ENCODE measurements around the gene NDST3. TPM values are rescaled to one million over a fixed set of nuclear protein-coding genes. Genes with fewer than 3 reads are reported as not detected.
"Not testable (repeated sequence)": the region's sequence is repeated elsewhere in the genome, so short reads cannot be mapped to it uniquely, and the experiment has no call there.

NDST3 gene
- polyA plus RNA-seq, 1 donor (not counting 4 experiments of a cell fraction or from before 2014, with no cell fraction given): not detected

DNA sequence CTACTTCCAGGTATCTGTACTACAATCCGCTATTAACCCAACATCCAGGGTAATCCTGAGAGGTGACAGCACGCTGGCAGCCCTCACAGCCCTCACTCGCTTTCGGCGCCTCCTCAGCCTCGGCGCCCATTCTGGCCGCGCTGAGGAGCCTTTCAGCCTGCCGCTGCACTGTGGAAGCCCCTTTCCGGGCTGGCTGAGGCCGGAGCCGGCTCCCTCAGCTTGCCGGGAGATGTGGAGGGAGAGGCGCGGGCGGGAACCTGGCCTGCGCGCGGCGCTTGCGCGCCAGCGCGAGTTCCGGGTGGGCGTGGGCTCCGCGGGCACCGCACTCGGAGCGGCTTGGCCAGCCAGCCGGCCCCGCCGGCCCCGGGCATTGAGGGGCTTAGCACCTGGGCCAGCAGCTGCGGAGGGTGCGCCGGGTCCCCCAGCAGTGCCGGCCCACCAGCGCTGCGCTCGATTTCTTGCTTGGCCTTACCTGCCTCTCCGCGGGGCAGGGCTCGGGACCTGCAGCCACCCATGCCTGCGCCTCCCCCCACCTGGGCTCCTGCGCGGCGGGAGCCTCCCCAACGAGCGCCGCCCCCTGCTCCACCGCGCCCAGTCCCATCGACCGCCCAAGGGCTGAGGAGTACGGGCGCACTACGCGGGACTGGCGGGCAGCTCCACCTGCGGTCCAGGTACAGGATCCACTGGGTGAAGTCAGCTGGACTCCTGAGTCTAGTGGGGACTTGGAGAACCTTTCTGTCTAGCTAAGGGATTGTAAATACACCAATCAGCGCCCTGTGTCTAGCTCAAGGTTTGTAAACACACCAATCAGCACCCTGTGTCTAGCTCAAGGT, 231.2 kb downstream of the NDST3 start:
- Histone ChIP-seq H2AFZ (ENCODE audit: control insufficient read depth, low read length) (peak overlapping the region; percentile 75), H3K4me2 (ENCODE audit: control insufficient read depth, extremely low read depth, insufficient read depth, low read depth, low read length) (peak overlapping the region; percentile 57), H3K27me3 (ENCODE audit: control insufficient read depth, extremely low read depth, insufficient read depth, low read length) (no peaks in the 10 kb centered on the region), H3K9me3 (ENCODE audit: control insufficient read depth, low read depth, low read length) (no peaks in the 10 kb centered on the region), H3K79me2 (ENCODE audit: control insufficient read depth, insufficient read depth, low read length) (no peaks in the 10 kb centered on the region), H3K27ac (ENCODE audit: control insufficient read depth, insufficient read depth, low read length) (no peak overlapping the region), H4K20me1 (ENCODE audit: control insufficient read depth, extremely low read depth, insufficient read depth, low read length) (no peaks in the 10 kb centered on the region), H3K9me1 (ENCODE audit: control insufficient read depth, extremely low read depth, insufficient read depth, low read length) (no peaks in the 10 kb centered on the region), H3K4me1 (ENCODE audit: control insufficient read depth, extremely low read depth, insufficient read depth, low read length) (no peaks in the 10 kb centered on the region), H3K9ac (ENCODE audit: control insufficient read depth, extremely low read depth, insufficient read depth, low read length) (peak overlapping the region; percentile 43), H3K4me3 (ENCODE audit: control insufficient read depth in 2 of 3, extremely low read depth in 1 of 3, insufficient read depth in 2 of 3, low read depth in 1 of 3, low read length in 3 of 3) (peak overlapping the region; percentile 58 to 64 (median 62)), H3K36me3 (ENCODE audit: control insufficient read depth in 2 of 2, extremely low read depth in 1 of 2, insufficient read depth in 2 of 2, low read length in 2 of 2) (no peaks in the 10 kb centered on the region)
- TF ChIP-seq EZH2 (IDR thresholded peaks at IDR 0.05; ENCODE audit: low read length) (no peak), CTCF (optimal IDR thresholded peaks at IDR 0.05 in 1 of 3, IDR thresholded peaks at IDR 0.05 in 1 of 3, conservative IDR thresholded peaks at IDR 0.05 in 1 of 3; ENCODE audit: extremely low read depth in 1 of 3, insufficient read depth in 2 of 3, low read length in 3 of 3) (no peak)
- DNase-seq (ENCODE audit: low read depth, low spot score) (no peak), FAIRE-seq (no peak)
- dilution Hi-C loops (cut with MboI; ENCODE audit: extremely low pct_ligation_motif_present, low sequenced_read_pairs): no loop called here

- H3K4me3 ChIP-seq (ENCODE audit: control insufficient read depth in 2 of 3, extremely low read depth in 1 of 3, insufficient read depth in 2 of 3, low read depth in 1 of 3, low read length in 3 of 3); H2AFZ ChIP-seq (ENCODE audit: control insufficient read depth, low read length); H4K20me1 ChIP-seq (ENCODE audit: control insufficient read depth, extremely low read depth, insufficient read depth, low read length); H3K4me2 ChIP-seq (ENCODE audit: control insufficient read depth, extremely low read depth, insufficient read depth, low read depth, low read length); H3K36me3 ChIP-seq (ENCODE audit: control insufficient read depth in 2 of 2, extremely low read depth in 1 of 2, insufficient read depth in 2 of 2, low read length in 2 of 2); H3K4me1 ChIP-seq (ENCODE audit: control insufficient read depth, extremely low read depth, insufficient read depth, low read length); H3K9me3 ChIP-seq (ENCODE audit: control insufficient read depth, low read depth, low read length); H3K79me2 ChIP-seq (ENCODE audit: control insufficient read depth, insufficient read depth, low read length); FAIRE-seq; H3K27me3 ChIP-seq (ENCODE audit: control insufficient read depth, extremely low read depth, insufficient read depth, low read length); DNase-seq (ENCODE audit: low read depth, low spot score); H3K9ac ChIP-seq (ENCODE audit: control insufficient read depth, extremely low read depth, insufficient read depth, low read length); dilution Hi-C loops (cut with MboI; ENCODE audit: extremely low pct_ligation_motif_present, low sequenced_read_pairs); H3K27ac ChIP-seq (ENCODE audit: control insufficient read depth, insufficient read depth, low read length); H3K9me1 ChIP-seq (ENCODE audit: control insufficient read depth, extremely low read depth, insufficient read depth, low read length): not testable (repeated sequence)
These were observed 231.8 kb downstream of the NDST3 start for GRCh38 chr4:118266145-118266496.

GRCh38 chr4:118268780-118269179, 234.5 kb downstream of the NDST3 start:
- no peaks in the 10 kb centered on the region for H3K9me1 ChIP-seq (ENCODE audit: control insufficient read depth, extremely low read depth, insufficient read depth, low read length)

More at GRCh38 chr4:118268780-118269179, 234.5 kb downstream of the NDST3 start:
- Histone ChIP-seq H3K4me2 (ENCODE audit: control insufficient read depth, extremely low read depth, insufficient read depth, low read depth, low read length) (no peak overlapping the region), H3K9ac (ENCODE audit: control insufficient read depth, extremely low read depth, insufficient read depth, low read length) (no peak overlapping the region), H2AFZ (ENCODE audit: control insufficient read depth, low read length) (no peak overlapping the region), H3K27me3 (ENCODE audit: control insufficient read depth, extremely low read depth, insufficient read depth, low read length) (no peaks in the 10 kb centered on the region), H4K20me1 (ENCODE audit: control insufficient read depth, extremely low read depth, insufficient read depth, low read length) (no peaks in the 10 kb centered on the region), H3K4me1 (ENCODE audit: control insufficient read depth, extremely low read depth, insufficient read depth, low read length) (no peaks in the 10 kb centered on the region), H3K79me2 (ENCODE audit: control insufficient read depth, insufficient read depth, low read length) (no peaks in the 10 kb centered on the region), H3K27ac (ENCODE audit: control insufficient read depth, insufficient read depth, low read length) (no peak overlapping the region), H3K9me3 (ENCODE audit: control insufficient read depth, low read depth, low read length) (no peaks in the 10 kb centered on the region), H3K4me3 (ENCODE audit: control insufficient read depth in 2 of 3, extremely low read depth in 1 of 3, insufficient read depth in 2 of 3, low read depth in 1 of 3, low read length in 3 of 3) (no peak overlapping the region), H3K36me3 (ENCODE audit: control insufficient read depth in 2 of 2, extremely low read depth in 1 of 2, insufficient read depth in 2 of 2, low read length in 2 of 2) (no peaks in the 10 kb centered on the region)
- TF ChIP-seq EZH2 (IDR thresholded peaks at IDR 0.05; ENCODE audit: low read length) (no peak), CTCF (optimal IDR thresholded peaks at IDR 0.05 in 1 of 3, IDR thresholded peaks at IDR 0.05 in 1 of 3, conservative IDR thresholded peaks at IDR 0.05 in 1 of 3; ENCODE audit: extremely low read depth in 1 of 3, insufficient read depth in 2 of 3, low read length in 3 of 3) (no peak)
- DNase-seq (ENCODE audit: low read depth, low spot score): no peak
- dilution Hi-C loops (cut with MboI; ENCODE audit: extremely low pct_ligation_motif_present, low sequenced_read_pairs): no loop called here
- FAIRE-seq: no peak
